Activated CD4-positive, CD25-positive, alpha-beta regulatory T cell (primary cell): ENCODE measurements around the gene FAM53A.

Experiments used
- DNase-seq, 4 experiments: peaks; one replicate each; lab custom pipeline; 2025; lab: John Stamatoyannopoulos, UW

FAM53A gene

GRCh38 chr4:1593881-1594345 is 90.2 kb downstream of the FAM53A start:
- DNase-seq, result no peak

GRCh38 chr4:1593458-1593857 is 90.7 kb downstream of the FAM53A start:
- DNase-seq, result no peak

GRCh38 chr4:1592709-1593417 is 91.2 kb downstream of the FAM53A start:
- no peak for DNase-seq

GRCh38 chr4:1592068-1592708 is 91.9 kb downstream of the FAM53A start:
- DNase-seq, result no peak

GRCh38 chr4:1591107-1591506 is 93.0 kb downstream of the FAM53A start:
- DNase-seq, result no peak

GRCh38 chr4:1590244-1590643 is 93.9 kb downstream of the FAM53A start:
- no peak for DNase-seq
